BLaER1 treated with 17β-estradiol and CSF1 and Interleukin-3, amounts not matched to agents 10 nM and 100 nM (cell line): Measurements from ENCODE around the gene CMTM4.
"Not testable (repeated sequence)": the region's sequence is repeated elsewhere in the genome, so short reads cannot be mapped to it uniquely, and the experiment has no call there.

Experiments
- H3K27ac ChIP-seq, 11 experiments: shearing (Covaris generic); formaldehyde crosslinking; 2 replicates each; pipeline ENCODE4 v1.8.1; 2022
- H3K27me3 ChIP-seq, 11 experiments: shearing (Covaris generic); formaldehyde crosslinking; 2 replicates each; pipeline ENCODE4 v1.8.1; 2022
- H3K36me3 ChIP-seq, 11 experiments: shearing (Covaris generic); formaldehyde crosslinking; 2 replicates each; pipeline ENCODE4 v1.8.1; 2022
- H3K4me1 ChIP-seq, 10 experiments: shearing (Covaris generic); formaldehyde crosslinking; 2 replicates each; pipeline ENCODE4 v1.8.1; 2022
- H3K4me2 ChIP-seq, 11 experiments: shearing (Covaris generic); formaldehyde crosslinking; 2 replicates each; pipeline ENCODE4 v1.8.1; 2022
- H3K4me3 ChIP-seq, 10 experiments: shearing (Covaris generic); formaldehyde crosslinking; 2 replicates each; pipeline ENCODE4 v1.8.1; 2022
- H3K9ac ChIP-seq, 11 experiments: shearing (Covaris generic); formaldehyde crosslinking; 2 replicates each; pipeline ENCODE4 v1.8.1; 2022
- H3K9me3 ChIP-seq, 11 experiments: shearing (Covaris generic); formaldehyde crosslinking; replicated peaks in 1 of 11; 2 replicates each; pipeline ENCODE4 v1.8.1; 2022
- H4K20me1 ChIP-seq, 11 experiments: shearing (Covaris generic); formaldehyde crosslinking; 2 replicates each; pipeline ENCODE4 v1.8.1; 2022
- Cebpa-rat ChIP-seq, 11 experiments: shearing (Covaris generic); IDR thresholded peaks; 2 replicates each; pipeline ENCODE4 v1.8.1; 2022

CMTM4 gene

GRCh38 chr16:66574531-66574930 is 122.0 kb downstream of the CMTM4 start:
- H3K36me3 ChIP-seq: peaks cover 0 to 35% (median 19%) of the 10 kb centered on the region in 11 experiments; a peak in 13 of 22 replicates
- H3K27me3 ChIP-seq: peaks cover 0 to 22% (median 0%) of the 10 kb centered on the region in 11 experiments; a peak in 8 of 22 replicates
- H3K4me2 ChIP-seq: peak overlapping the region in 8 of 11 experiments; percentile 7 to 59 (median 28); a peak in 11 of 22 replicates
- no peak for TF ChIP-seq Cebpa-rat (IDR thresholded peaks at IDR 0.05)
- H3K4me3 ChIP-seq: no peak overlapping the region
- no peak overlapping the region for H3K27ac ChIP-seq
- H3K4me1 ChIP-seq: peaks cover 69 to 90% (median 81%) of the 10 kb centered on the region in 10 experiments
- H3K9ac ChIP-seq: no peak overlapping the region
- H4K20me1 ChIP-seq: no peaks in the 10 kb centered on the region
- no peaks in the 10 kb centered on the region for H3K9me3 ChIP-seq

- Histone ChIP-seq H3K36me3 (peaks cover 0 to 40% (median 19%) of the 10 kb centered on the region in 11 experiments; a peak in 13 of 22 replicates), H3K9ac (no peak overlapping the region), H3K27me3 (peaks cover 0 to 18% (median 0%) of the 10 kb centered on the region in 11 experiments; a peak in 8 of 22 replicates), H4K20me1 (0 out of 22 replicates have a peak, but pooled peaks cover 0 to 3% (median 0%) of the 10 kb centered on the region in 11 experiments), H3K4me3 (no peak overlapping the region), H3K4me1 (peaks cover 69 to 90% (median 78%) of the 10 kb centered on the region in 10 experiments), H3K4me2 (peak overlapping the region in 9 of 11 experiments; percentile 7 to 59 (median 28); a peak in 10 of 22 replicates), H3K9me3 (no peaks in the 10 kb centered on the region), H3K27ac (no peak overlapping the region; a peak in 1 of 22 replicates)
- no peak for TF ChIP-seq Cebpa-rat (IDR thresholded peaks at IDR 0.05)
Observed at GRCh38 chr16:66574081-66574480, 122.5 kb downstream of the CMTM4 start.

- H3K9ac ChIP-seq: peak overlapping the region in 1 of 11 experiments; percentile 20; a peak in 2 of 22 replicates
- TF ChIP-seq Cebpa-rat (IDR thresholded peaks at IDR 0.05): no peak
- peak overlapping the region in 7 of 11 experiments; percentile 14 to 60 (median 18); a peak in 9 of 22 replicates for H3K27ac ChIP-seq
- peaks cover 53 to 79% (median 65%) of the 10 kb centered on the region in 10 experiments for H3K4me1 ChIP-seq
- no peak overlapping the region for H3K4me3 ChIP-seq
- peaks cover 0 to 10% (median 0%) of the 10 kb centered on the region in 11 experiments; a peak in 1 of 22 replicates for H4K20me1 ChIP-seq
- peaks cover 0 to 1% (median 0%) of the 10 kb centered on the region in 11 experiments; a peak in 2 of 22 replicates for H3K9me3 ChIP-seq
- peaks cover 0 to under 1% (median 0%) of the 10 kb centered on the region in 11 experiments; a peak in 1 of 22 replicates for H3K27me3 ChIP-seq
- H3K4me2 ChIP-seq: peak overlapping the region; percentile 39 to 77 (median 61)
- H3K36me3 ChIP-seq: peaks cover 5 to 57% (median 28%) of the 10 kb centered on the region in 11 experiments; a peak in 18 of 22 replicates
Observed at GRCh38 chr16:66572356-66572755, 124.2 kb downstream of the CMTM4 start.

GRCh38 chr16:66569827-66570405 is 126.6 kb downstream of the CMTM4 start:
- peaks cover 38 to 64% (median 55%) of the 10 kb centered on the region in 10 experiments for H3K4me1 ChIP-seq
- H3K4me3 ChIP-seq: no peak overlapping the region
- no peak for TF ChIP-seq Cebpa-rat (IDR thresholded peaks at IDR 0.05)
- peak overlapping the region in 7 of 11 experiments; percentile 31 to 65 (median 54); a peak in 8 of 22 replicates for H3K4me2 ChIP-seq
- peak overlapping the region in 2 of 11 experiments; percentile 6 to 39; a peak in 4 of 22 replicates for H3K27ac ChIP-seq
- peaks cover 0 to 15% (median 12%) of the 10 kb centered on the region in 11 experiments; a peak in 16 of 22 replicates for H3K9me3 ChIP-seq
- H4K20me1 ChIP-seq: peaks cover 0 to 31% (median 9%) of the 10 kb centered on the region in 11 experiments; a peak in 8 of 22 replicates
- H3K27me3 ChIP-seq: no peaks in the 10 kb centered on the region
- H3K9ac ChIP-seq: no peak overlapping the region
- peaks cover 27 to 72% (median 52%) of the 10 kb centered on the region in 11 experiments for H3K36me3 ChIP-seq

GRCh38 chr16:66569131-66569530 is 127.4 kb downstream of the CMTM4 start:
- Histone ChIP-seq H3K27ac (peak overlapping the region in 2 of 11 experiments; percentile 2 to 23; a peak in 1 of 22 replicates), H3K36me3 (peaks cover 34 to 77% (median 60%) of the 10 kb centered on the region in 11 experiments), H4K20me1 (peaks cover 0 to 38% (median 10%) of the 10 kb centered on the region in 11 experiments; a peak in 9 of 22 replicates), H3K27me3 (no peaks in the 10 kb centered on the region), H3K4me1 (peaks cover 30 to 62% (median 48%) of the 10 kb centered on the region in 10 experiments), H3K4me3 (no peak overlapping the region), H3K4me2 (peak overlapping the region in 4 of 11 experiments; percentile 27 to 61 (median 51); a peak in 6 of 22 replicates), H3K9me3 (peaks cover 0 to 15% (median 12%) of the 10 kb centered on the region in 11 experiments; a peak in 16 of 22 replicates), H3K9ac (no peak overlapping the region)
- TF ChIP-seq Cebpa-rat (IDR thresholded peaks at IDR 0.05): no peak

- Histone ChIP-seq H3K9me3 (peaks cover 0 to 15% (median 12%) of the 10 kb centered on the region in 11 experiments; a peak in 16 of 22 replicates), H4K20me1 (peaks cover 0 to 46% (median 10%) of the 10 kb centered on the region in 11 experiments; a peak in 11 of 22 replicates), H3K4me3 (no peak overlapping the region), H3K4me2 (peak overlapping the region in 2 of 11 experiments; percentile 22 to 50; a peak in 2 of 22 replicates), H3K36me3 (peaks cover 41 to 85% (median 68%) of the 10 kb centered on the region in 11 experiments), H3K27ac (no peak overlapping the region), H3K27me3 (no peaks in the 10 kb centered on the region), H3K9ac (no peak overlapping the region), H3K4me1 (peaks cover 32 to 58% (median 47%) of the 10 kb centered on the region in 10 experiments)
- no peak for TF ChIP-seq Cebpa-rat (IDR thresholded peaks at IDR 0.05)
Observed at GRCh38 chr16:66568355-66568754, 128.2 kb downstream of the CMTM4 start.

- not testable (repeated sequence) for H3K27me3 ChIP-seq, H3K4me3 ChIP-seq, H3K27ac ChIP-seq, H3K4me2 ChIP-seq, H3K9ac ChIP-seq
- peaks cover 50 to 96% (median 76%) of the 10 kb centered on the region in 11 experiments for H3K36me3 ChIP-seq
- H3K4me1 ChIP-seq: peaks cover 34 to 61% (median 47%) of the 10 kb centered on the region in 10 experiments
- H3K9me3 ChIP-seq: peaks cover 0 to 15% (median 12%) of the 10 kb centered on the region in 11 experiments; a peak in 16 of 22 replicates
- H4K20me1 ChIP-seq: peaks cover 0 to 57% (median 16%) of the 10 kb centered on the region in 11 experiments; a peak in 14 of 22 replicates
Observed at GRCh38 chr16:66567270-66567669, 129.3 kb downstream of the CMTM4 start.

GRCh38 chr16:66566051-66566901 is 130.3 kb downstream of the CMTM4 start, which contains the start of gene CMTM1:
TSS of gene CMTM1 (plus strand) at chr16:66566439. CDS start at chr16:66566514, 75 bp downstream.
- Histone ChIP-seq H3K36me3 (peaks cover 59 to 100% (median 83%) of the 10 kb centered on the region in 11 experiments), H3K9ac (no peak within 1 kb of the TSS), H4K20me1 (peaks cover 0 to 67% (median 26%) of the 10 kb centered on the region in 11 experiments; a peak in 18 of 22 replicates), H3K9me3 (peaks cover 0 to 15% (median 12%) of the 10 kb centered on the region in 11 experiments; a peak in 16 of 22 replicates), H3K4me2 (no peak within 1 kb of the TSS), H3K4me3 (no peak within 1 kb of the TSS), H3K27ac (no peak within 1 kb of the TSS), H3K27me3 (no peaks in the 10 kb centered on the region), H3K4me1 (peaks cover 34 to 61% (median 47%) of the 10 kb centered on the region in 10 experiments)
- no peak for TF ChIP-seq Cebpa-rat (IDR thresholded peaks at IDR 0.05)
